ENCODE results near the gene SYVN1.
"Not testable (repeated sequence)": the region's sequence is repeated elsewhere in the genome, so short reads cannot be mapped to it uniquely, and the experiment has no call there.

SYVN1 gene

GRCh38 chr11:65150509-65151299 lies 16.4 kb upstream of the SYVN1 start:
- peak; percentile 62 for DNase-seq

GRCh38 chr11:65150131-65150508 lies 15.8 kb upstream of the SYVN1 start:
- DNase-seq = not testable (repeated sequence)

GRCh38 chr11:65148657-65149056 lies 14.3 kb upstream of the SYVN1 start:
- no peak for DNase-seq

GRCh38 chr11:65147352-65148075 lies 13.2 kb upstream of the SYVN1 start:
- DNase-seq = no peak

- DNase-seq = no peak
Observed at GRCh38 chr11:65141896-65142494, 7.7 kb upstream of the SYVN1 start.

DNA sequence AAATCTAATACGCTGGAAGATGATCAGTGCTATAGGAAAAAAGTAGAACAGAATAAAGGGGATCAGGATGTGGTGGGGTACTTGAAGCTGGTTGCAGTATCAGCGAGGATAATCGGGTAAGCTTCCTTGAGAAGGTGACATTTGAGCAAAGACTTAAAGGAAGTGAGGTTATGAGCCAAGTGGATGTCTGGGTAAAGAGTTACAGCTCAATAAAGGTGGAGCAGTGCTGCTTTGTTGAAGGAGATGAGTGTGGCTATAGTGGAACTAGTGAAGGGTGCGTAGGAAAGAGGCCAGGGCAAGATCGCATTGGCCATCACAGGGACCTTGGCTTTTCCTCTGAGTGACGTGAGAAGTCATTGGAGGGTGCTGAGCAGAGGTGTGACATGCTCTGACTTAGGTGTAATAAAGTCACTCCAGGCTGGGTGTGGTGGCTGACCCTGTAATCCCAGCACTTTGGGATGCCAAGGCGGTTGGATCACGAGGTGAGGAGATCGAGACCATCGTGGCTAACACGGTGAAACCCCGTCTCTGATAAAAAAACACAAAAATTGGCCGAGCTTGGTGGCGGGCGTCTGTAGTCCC lies 2.3 kb upstream of the SYVN1 start:
- no peak for DNase-seq

GRCh38 chr11:65135633-65136145 lies 1.4 kb upstream of the SYVN1 start:
- no peak for DNase-seq

DNA sequence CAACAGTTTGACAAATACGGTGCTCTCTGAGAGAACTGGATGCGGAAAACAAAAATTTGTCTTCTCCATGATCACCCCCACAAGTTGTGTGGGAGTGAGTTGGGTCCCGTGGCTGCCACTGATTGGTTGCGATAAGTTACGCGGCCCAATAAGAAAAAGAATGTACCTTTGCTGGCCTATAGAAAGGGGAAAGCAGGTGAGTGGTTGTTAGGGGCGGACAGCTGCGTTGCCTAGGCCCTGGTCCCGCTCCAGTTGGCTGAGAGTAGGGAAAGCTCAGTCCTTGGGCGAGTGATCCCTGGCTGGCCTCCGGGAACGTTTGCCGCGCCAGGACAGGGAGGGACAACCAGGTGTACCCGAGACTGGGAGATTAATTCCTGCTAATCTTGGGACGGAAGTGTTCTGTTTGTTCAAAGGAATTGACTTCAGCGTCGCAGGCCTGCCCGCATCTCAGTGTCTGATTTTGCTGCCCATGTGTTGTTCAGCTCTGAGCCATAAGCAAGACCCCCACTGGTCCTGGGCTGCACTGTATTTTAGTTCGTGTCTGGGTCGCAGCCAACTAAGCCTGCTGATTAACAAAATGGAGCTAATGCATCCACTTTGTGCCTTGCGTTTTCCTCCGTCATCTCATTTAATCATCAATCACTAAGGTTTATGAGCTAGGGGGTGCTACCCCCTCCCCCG lies 773 bp upstream of the SYVN1 start:
- peak; percentile 97 for DNase-seq

- no peak for DNase-seq
Observed at GRCh38 chr11:65133724-65134123, 595 bp downstream of the SYVN1 start.

DNA sequence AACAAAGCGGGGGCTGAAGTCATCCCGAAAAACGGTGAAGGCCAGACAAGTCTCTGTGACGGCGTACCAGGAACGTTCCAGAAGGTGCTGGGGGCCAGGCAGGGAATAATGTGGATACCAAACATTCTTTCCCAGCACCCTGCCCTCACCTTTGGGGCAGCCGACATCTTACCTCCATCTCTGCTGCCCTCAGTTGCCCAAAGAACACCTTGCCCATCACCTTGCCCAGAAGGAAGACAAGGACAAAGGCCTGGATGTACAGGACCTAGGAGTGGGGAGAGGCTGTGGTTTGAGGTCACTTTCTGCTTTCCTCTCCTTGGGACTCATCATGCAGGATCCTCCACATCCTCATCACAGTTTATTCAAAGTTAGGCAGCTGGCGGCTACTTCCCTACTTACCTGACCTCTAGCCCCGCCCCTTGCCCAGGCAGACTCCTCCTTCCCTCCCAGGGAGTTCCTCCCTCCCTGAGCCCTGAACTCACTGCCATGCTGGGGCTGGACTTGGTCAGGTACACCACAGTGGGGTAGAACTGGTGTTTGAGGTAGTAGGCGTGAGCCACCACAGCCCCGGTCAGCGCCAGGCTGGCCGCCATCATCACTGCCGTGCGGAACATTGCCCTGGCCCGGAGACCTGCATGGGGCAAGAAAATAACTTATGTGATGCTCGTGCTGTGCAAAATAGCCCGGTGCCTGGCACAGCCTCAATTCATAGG lies 1.2 kb downstream of the SYVN1 start:
- no peak for DNase-seq

DNA sequence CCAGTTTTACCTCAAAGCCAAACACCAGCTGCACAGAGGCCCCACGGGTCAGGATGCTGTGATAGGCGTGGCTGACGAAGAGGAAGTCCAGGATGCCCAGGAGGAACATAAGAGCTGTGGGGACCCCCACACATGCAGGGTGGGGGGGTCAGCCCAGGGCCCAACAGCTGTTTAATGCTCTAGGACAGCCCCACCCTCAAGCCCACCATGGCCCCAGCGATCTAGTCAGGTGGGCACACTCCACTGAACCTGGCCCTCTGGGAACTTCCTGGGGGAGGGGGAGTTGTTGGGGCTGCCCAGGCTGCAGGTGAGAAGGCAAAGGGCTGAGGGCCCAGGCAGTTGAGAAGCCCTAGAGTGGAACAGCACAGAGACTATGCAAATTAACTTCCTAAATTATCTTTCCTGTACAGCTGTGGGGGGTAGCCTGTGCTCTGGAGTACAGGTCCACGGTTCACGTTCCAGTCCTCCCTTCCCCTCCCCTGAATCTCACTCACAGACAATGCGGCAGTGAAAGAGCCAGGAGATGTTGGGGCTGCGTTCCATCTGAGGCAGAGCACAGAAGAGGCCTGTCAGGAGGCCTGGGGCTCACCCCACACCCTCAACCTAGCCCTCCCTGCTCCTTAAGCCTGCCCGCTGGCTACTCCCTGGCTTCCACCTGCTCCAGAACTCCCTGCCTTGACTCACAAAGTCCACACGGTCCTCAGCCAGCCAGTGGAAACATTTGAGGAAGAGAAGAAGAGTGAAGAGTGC lies 1.9 kb downstream of the SYVN1 start:
- no peak for DNase-seq

GRCh38 chr11:65131895-65132237 lies 2.5 kb downstream of the SYVN1 start:
- no peak for DNase-seq

GRCh38 chr11:65131417-65131776 lies 2.9 kb downstream of the SYVN1 start:
- no peak for DNase-seq

DNA sequence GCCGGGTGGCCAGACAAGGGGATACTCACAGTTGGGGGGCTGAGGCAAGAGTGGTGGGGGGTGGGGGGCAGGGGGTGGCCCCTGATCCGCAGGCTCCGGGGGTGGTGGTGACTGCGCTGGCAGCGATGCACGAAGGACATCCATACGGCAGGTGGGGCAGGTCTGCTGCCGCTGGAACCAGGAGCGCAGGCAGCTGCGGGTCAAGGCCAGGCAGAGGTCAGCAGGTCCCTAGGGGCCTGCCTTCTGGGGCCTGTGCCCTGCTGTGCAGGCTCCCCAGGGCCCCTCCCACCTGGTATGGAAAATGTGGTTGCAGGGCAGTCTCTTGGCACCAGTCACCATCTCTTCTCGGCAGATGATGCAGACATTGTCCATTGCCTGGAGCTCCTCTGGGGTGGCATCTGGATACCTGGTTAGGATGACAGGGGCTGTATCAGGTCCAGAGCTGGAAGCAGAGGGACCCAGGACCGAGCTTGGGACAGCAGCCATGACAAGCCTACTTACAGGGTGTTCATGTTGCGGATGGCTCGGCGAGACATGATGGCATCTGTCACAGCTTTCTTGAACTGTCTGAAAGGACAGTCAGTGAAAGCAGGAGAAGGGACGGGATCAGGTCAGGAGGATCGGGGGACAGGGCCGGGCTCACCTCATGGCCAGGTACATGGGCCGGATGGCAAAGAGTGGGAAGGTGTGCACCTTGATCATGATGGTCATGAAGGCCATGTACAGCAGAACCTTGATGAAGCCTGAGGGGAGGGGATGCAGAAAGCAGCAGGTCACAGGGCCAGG lies 3.5 kb downstream of the SYVN1 start:
- no peak for DNase-seq

DNA sequence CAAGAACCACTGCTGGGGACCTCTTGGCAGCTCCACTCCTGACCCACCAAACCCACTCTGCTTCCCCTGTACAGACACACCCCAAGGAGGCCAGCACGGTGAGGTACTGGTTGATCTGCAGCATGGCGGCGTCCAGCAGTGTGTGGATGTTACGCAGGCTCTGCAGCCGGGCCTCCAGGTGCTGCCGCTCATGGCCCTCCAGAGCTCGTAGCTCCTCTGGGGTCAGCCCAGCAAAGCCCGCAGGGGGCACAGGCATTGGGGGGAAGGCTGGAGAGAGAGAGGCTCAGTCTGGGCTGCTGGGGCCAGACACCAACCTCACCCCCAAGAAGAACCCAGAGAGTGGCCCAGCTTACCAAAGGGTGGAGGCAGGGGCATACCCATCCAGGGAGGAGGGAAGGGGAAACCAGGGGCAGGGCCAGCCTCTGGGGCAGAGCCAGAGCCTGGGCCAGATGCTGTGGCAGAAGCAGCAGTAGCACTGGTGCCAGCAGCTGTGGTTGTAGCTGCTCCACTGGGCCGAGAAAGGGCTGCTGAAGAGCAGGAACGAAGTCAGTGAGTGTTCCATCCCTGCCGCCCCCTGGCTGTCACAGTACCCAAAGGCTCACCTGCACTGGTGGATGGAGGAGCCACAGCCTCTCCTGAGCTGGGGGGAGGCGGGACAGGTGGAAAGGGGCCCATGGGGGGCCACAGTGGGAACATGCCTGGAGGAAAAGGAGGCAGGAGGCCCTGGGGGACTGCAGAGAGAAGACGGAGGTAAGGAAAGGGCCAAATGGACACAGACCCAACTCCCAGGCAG lies 4.5 kb downstream of the SYVN1 start:
- no peak for DNase-seq

DNA sequence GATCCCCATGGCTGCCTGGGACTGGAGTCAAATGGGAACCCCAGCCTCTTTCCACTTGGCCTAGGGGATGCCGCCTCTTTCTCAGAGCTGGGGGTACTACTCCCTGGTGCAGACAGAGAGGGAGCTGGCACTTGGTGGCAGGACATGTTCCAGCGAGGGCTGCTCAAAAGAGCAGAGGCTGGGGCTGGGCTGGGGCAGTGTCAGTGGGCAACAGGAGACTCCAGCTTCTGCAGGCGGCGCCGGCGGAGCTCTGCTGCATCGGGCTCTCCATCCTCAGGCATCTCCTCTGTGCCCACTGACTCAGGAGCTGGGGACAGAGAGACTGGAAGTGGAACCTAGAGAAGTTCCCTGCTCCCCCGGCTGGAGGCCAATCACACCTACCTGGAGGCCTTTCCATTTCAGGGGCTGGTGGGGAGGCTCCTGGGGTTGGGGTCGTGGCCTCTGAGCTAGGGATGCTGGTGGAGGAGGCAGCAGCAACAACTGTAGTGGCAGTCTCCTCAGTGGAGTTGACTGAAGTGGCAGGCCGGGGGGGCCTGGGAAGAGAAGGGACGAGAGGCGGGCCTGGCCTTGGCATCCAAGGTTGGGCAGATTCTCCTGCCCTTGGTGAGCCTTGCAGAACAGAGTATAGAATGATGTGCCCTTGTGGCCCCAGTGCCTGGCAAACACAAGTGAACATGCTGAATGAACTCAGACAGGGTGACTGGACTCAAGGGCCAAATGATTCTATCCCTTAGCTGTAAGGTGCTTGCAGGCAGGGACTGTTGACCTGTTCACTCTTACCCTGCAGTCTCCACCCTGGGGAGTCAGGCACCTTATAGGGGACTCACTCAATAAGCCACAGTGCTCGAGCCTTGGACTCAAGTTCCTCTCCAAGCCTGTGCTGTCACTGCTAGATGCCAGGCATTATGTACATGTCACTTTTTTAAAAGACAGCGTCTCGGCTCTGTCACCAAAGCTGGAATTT lies 5.9 kb downstream of the SYVN1 start:
- no peak for DNase-seq

DNA sequence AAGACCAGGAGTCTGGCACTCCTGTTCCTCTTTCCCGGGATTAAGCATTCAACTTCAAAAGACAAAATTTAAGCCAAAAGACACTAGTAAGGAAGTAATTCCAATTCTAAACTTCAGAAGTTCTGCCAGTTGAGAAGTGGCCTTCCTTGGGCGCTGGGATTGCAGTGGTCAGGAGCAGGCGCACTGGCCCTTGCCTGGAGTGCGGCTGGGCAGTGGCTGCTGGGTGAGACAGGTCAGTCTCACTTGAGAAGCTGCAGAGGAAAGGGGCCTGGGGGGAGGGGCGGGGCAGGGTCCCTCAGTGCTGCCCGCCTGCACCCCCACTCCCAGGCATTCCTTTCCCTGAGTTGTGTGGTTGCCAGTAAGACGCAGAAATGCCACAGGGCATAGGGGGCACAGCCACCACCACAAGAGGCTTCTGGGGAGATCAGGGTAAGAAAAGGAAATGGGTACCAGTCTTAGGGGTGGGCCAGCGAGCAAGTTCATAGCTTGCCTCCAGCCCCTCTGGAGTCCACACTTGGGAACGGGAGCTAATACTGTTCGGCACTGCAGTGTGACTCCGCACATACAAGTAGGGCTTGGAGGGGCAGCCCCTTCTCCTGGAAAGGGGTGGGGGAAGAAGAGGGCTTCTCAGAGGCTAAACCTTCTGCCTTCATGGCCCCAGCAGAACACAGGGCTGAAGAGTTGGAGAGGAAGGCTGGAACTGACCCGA lies 6.7 kb downstream of the SYVN1 start:
- DNase-seq = no peak

Data from COR-L47 (cell line).